ENCODE results near the gene ENOSF1.

GRCh38 chr18:710418-711300, 1.8 kb downstream of the ENOSF1 start:
- TF ChIP-seq CTCF (CRISPR knock-in tag; IDR thresholded peaks at IDR 0.05) (no peak), ZNF878 (CRISPR knock-in tag; IDR thresholded peaks at IDR 0.05) (no peak), EZH2 (conservative IDR thresholded peaks at IDR 0.05; ENCODE audit: low read depth, low read length) (no peak), RXRA (CRISPR knock-in tag; IDR thresholded peaks at IDR 0.05) (no peak), FOXO4 (CRISPR knock-in tag; conservative IDR thresholded peaks at IDR 0.05) (no peak), MAX (IDR thresholded peaks at IDR 0.05) (no peak)

All from HepG2 (cell line).